SKM-1 (cell line): Measurements from ENCODE around the gene TYW1.
"Not testable (repeated sequence)": the region's sequence is repeated elsewhere in the genome, so short reads cannot be mapped to it uniquely, and the experiment has no call there.

Experiments
- DNase-seq: peaks from one replicate; lab custom pipeline; 2025; ENCODE audit not compliant: unreplicated experiment; lab: John Stamatoyannopoulos, UW

The TYW1 gene

GRCh38 chr7:67185660-67186129 lies 189.1 kb downstream of the TYW1 start:
- DNase-seq = not testable (repeated sequence)

- DNase-seq = not testable (repeated sequence)
These were observed 192.5 kb downstream of the TYW1 start for GRCh38 chr7:67189160-67189559.

GRCh38 chr7:67189801-67190465 lies 193.3 kb downstream of the TYW1 start:
- not testable (repeated sequence) for DNase-seq

GRCh38 chr7:67191002-67191720 lies 194.5 kb downstream of the TYW1 start:
- DNase-seq = not testable (repeated sequence)

- not testable (repeated sequence) for DNase-seq
These were observed 195.6 kb downstream of the TYW1 start for GRCh38 chr7:67192123-67192702.

DNA sequence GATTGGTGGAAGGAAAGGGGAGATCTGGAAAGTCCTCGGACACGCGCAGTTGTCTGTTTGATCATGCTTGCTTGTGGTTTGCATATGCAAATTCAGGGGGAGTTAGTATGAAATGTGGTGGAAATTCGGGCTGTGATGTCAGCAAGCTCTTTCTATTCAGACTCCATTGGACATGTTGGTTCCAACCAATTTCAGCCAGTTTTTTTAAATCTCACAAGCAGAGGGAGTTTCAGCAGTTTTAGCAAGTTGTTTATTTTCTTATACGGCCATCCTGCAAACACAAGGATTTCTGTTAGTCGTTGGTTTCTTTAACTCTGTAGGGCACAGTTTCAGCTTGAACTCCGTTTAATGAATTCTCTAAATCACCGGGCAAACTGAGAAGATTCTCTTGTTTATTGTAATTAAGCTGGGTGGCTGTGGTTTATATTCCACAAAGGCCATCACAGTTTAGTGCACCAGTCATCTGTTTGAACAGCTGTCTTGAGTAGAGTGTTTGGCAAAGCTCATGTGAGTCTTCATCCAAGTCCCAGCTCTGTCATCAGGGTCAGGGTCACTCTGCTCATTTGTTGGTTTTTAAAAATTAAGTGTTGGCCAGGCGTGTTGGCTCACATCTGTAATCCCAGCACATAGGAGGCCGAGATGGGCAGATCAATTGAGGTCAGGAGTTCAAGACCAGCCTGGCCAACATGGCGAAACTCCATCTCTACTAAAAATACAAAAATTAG lies 196.4 kb downstream of the TYW1 start:
- not testable (repeated sequence) for DNase-seq

DNA sequence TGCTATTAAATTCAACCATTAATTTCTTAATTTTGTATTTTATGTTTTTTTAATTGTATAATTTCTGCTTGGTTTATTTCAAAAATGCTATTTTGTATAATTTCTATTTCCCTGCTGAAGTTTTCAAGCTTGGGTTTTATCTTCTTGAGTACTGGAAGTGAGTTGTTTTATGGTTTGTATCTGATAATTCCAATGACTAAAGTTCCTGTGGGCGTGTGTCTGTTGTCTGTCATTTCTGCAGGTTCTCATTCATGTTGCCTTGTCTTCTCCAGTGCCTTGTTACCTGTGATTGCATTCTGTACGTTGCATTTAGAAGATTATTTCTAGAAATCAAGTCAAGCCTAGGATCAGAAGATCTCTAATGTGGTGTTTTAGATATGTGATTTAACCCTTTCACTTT lies 199.5 kb downstream of the TYW1 start:
- not testable (repeated sequence) for DNase-seq

DNA sequence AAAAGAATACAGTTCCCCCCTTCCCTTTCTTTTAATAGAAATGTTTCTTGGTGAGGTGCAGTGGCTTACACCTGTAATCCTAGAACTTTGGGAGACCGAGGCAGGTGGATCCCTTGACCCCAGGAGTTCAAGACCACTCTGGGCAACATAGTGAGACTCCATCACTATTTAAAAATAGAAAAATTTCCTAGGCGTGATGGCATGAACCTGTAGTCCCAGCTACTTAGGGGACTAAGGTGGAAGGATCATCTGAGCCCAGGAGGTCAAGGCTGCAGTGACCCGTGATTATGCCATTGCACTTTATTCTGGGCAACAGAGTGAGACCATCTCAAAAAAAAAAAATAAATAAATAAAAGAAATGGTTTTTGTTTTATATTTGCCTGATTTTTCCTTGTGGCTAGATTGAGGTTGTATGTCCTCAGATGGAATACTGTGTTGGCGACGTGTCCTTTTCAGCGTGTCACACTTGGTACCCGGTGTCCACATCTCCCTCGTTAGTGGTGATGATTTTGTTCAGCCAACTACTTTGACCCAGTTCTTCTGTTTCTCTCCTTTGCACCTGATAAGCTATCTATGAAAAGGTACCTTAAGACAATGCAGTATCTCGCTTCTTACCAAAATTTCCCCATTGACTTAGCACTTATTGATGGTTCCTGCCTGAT lies 202.4 kb downstream of the TYW1 start:
- DNase-seq = not testable (repeated sequence)

DNA sequence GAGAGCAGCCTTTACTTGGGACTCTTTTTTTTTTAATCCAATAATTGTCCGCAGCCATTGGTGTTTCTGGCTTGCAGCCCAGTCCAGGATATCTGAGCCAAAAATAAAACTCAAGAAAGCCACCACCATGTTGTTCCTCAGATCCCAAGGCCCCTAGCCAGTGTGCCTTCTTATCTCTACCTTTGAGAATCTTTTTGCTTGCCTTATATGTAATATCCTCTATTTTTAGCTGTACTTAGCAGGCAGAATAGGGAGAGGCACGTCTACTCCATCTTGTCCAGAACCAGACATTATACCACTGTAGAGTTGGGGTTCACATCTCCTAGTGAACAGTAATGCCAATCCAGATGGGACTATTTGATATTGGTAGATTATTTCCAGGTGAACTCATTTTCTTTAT lies 209.1 kb downstream of the TYW1 start:
- DNase-seq = not testable (repeated sequence)

- DNase-seq = no peak
These were observed 209.8 kb downstream of the TYW1 start for GRCh38 chr7:67206452-67206851.

DNA sequence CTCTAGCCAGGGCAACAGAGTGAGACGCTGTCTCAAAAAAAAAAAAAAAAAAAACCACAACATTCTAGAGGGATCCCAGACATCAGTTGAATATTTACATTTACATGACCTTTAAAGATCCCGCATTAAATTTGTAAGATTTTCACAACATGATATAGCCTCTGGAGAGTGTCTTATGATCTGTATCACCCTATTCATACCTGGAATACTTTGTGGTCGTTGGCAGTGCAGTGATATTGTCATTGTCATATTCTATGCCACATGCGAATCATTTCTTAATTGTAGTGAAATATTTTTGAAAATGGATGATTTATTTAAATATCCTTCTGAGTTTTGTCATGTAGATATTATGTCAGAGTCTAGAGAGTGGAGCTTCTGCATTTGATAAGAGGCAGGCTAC lies 212.0 kb downstream of the TYW1 start:
- not testable (repeated sequence) for DNase-seq

- no peak for DNase-seq
These were observed 212.6 kb downstream of the TYW1 start for GRCh38 chr7:67209256-67209655.

DNA sequence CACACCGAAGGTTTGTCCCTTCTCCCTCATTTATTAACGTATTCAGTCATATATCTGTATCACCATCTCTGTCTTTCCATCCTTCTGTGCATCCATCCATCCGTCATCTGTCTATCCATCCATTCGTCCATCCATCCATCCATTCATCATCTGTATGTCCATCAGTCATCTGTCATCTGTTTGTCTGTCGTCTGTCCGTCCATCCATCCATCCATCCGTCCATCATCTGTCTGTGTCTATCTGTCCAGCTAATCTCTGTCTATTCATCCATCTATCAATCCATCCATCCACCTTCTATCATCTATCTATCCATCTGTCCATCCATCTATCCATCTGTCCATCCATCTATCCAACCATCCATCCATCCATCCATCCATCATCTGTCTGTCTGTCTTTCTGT lies 213.9 kb downstream of the TYW1 start:
- DNase-seq = no peak

- not testable (repeated sequence) for DNase-seq
These were observed 215.2 kb downstream of the TYW1 start for GRCh38 chr7:67211650-67212330.

- DNase-seq = not testable (repeated sequence)
These were observed 216.4 kb downstream of the TYW1 start for GRCh38 chr7:67213038-67213437.

- DNase-seq = not testable (repeated sequence)
These were observed 226.9 kb downstream of the TYW1 start for GRCh38 chr7:67223551-67223950.

- not testable (repeated sequence) for DNase-seq
These were observed 229.8 kb downstream of the TYW1 start for GRCh38 chr7:67226340-67226907.

DNA sequence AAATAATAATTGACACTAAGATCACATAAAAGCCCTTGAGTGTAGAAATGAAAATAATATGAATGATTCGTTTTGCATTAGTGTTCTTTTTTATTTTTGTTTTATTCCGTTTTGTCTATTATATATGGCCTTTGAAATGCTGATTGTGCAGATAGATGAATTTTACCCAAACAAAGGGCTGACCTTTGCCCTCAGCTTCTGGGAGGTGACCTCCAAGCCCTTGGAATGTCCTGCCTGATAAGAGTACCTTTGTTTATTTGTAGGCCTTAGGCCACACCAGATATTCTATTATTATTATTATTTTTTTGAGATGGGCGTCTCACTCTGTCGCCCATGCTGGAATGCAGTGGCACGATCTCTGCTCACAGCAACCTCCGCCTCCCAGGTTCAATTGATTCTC lies 230.3 kb downstream of the TYW1 start:
- DNase-seq = not testable (repeated sequence)

DNA sequence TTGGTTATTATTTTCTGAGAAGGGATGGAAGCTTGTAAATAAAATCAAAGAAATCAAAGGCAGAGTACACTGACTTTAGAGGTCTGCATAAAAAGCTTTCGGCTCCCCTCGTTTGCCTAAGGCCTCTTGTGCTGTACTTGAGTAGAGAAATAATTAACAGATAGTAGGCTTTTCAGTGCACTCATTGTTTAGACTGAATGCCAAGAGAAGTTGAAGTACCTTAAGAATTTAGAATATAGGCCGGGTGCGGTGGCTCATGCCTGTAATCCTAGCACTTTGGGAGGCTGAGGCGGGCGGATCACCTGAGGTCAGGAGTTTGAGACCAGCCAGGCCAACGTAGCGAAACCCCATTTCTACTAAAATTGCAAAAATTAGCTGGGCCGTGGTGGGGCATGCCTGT lies 232.4 kb downstream of the TYW1 start:
- DNase-seq = not testable (repeated sequence)

- not testable (repeated sequence) for DNase-seq
These were observed 233.4 kb downstream of the TYW1 start for GRCh38 chr7:67230029-67230428.
